Fibroblast of upper back skin (primary cell): ENCODE measurements around the gene CAPN10.

Source experiments
- DNase-seq: peaks from one replicate; pipeline ENCODE4 v3.0.0-alpha.2; 2013

Gene CAPN10

DNA sequence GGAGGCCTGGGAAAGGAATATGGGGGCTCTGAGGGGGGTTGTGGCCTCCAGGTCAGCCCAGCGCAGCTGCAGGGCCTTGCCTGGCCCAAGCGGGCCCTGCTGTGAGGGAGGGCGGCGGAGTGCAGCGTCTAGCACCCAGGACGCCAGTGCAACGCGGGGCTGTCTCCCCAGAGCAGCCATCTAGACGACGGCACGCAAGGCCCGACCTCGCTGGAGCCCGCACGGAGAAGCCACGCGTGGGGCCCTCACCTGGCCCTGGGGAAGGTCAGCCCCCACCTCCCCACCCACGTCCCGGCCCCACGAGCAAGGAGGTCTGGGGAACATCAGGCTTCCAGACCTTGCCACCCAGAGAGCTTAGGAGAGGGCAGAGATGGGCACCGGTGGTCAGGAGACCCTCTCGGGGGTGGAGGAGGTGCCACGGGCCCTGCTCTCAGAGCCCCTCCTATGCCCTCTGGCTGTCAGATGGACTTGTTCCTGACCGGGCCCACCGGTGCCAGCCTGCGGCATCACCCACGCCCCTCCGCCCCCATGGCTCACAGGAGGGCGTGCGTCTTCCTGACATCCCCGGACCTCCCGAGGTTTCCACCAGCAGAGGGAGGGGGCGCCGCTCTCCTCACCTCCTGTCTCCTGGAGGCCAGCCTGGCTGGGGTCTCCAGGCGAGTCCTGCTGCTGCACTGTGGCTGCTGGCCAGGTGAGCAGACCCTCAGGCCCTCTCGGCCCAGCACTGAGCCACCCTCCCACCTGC lies 55.7 kb downstream of the CAPN10 start:
- no peak for DNase-seq

DNA sequence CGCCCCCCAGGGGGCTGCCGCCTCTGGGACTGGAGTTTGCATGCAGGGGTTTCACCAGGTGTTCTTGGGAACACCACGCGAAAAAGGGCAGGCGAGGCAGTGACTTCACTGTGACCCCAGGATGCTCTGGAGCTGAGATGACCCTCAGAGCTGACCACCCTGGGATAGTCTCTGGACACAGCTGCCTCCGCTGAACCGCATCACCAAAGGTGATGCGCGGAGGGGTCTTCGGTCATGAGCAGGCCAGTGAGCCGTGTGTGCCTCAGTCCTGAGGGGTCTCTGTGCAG lies 56.2 kb downstream of the CAPN10 start:
- DNase-seq: no peak

GRCh38 chr2:240643093-240643810 lies 56.7 kb downstream of the CAPN10 start:
- no peak for DNase-seq

DNA sequence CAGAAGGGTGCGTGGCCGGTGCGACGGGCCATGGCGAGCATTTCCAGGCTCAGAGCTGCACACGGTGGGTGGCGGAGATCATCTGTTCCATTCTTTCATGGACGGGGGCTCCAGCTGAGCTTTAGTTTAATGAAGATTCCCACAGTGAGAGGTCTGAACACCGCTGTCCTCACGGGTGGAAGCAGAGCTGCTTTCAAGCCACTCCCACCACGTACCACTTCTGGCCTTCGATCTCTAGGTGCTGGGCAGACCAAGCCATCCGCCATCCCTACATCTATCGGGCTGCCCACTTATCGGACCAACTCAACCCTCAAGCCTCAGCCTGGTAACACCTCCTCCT lies 57.2 kb downstream of the CAPN10 start:
- no peak for DNase-seq

GRCh38 chr2:240644171-240644651 lies 57.7 kb downstream of the CAPN10 start:
- DNase-seq: no peak

DNA sequence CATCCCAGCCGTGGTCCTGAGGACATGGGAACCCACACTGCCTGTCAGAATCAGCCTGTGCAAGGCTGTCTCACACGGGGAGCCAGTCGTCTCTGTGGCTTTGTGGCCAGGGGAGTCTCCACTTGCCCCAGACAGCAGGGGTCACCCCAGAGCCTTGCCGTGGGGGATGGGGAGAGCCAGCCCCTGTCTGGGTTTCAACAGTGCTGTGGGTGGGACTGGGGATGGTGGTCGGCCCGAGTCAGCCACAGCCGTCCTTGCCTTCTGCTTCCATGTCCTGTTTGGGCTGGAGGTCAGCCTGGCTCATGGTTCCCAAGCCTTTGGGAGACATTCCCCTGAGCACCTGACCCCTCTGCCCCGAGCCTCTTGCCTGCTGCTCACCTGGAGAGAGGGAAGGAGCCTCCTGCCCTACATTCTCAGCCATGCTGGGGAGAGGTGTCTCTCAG lies 58.3 kb downstream of the CAPN10 start:
- DNase-seq: no peak

DNA sequence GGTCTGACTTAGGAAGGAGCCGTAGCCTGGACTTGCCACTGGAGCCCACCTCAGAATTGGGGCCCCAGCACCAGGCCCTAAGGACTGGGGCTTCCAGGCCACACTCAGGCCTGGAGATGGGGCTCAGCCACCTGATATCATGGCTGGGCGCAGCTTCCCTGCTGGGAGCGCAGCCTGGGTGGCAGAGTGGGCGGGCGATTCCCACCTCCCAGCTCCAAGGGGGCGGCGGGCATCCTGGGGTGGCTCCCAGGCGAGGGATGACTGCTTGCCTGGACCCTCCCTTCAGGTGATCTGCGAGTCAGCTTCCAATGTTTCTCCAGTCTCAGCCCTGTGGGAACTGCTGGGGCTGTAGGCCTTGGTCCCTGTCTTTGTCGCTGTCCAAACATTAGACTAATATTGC lies 58.8 kb downstream of the CAPN10 start:
- DNase-seq: no peak

DNA sequence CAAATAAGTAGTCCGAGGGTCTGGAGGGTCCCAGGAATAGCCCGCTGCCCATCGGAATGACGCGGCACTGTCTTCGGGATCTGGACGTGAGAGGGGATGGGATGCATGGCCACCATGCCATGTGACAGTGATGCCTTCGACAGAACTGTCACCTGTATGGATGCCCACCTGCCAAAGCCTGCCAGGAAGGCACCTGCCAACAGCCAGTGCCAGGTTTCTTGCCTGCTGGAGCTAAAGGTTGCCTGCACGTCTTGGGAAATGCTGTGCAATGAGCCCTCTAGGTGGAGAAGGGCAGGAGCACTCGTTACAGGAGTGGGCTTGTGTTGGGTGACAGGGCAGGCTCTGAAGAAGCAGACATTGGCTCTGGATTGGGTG lies 59.3 kb downstream of the CAPN10 start:
- no peak for DNase-seq

DNA sequence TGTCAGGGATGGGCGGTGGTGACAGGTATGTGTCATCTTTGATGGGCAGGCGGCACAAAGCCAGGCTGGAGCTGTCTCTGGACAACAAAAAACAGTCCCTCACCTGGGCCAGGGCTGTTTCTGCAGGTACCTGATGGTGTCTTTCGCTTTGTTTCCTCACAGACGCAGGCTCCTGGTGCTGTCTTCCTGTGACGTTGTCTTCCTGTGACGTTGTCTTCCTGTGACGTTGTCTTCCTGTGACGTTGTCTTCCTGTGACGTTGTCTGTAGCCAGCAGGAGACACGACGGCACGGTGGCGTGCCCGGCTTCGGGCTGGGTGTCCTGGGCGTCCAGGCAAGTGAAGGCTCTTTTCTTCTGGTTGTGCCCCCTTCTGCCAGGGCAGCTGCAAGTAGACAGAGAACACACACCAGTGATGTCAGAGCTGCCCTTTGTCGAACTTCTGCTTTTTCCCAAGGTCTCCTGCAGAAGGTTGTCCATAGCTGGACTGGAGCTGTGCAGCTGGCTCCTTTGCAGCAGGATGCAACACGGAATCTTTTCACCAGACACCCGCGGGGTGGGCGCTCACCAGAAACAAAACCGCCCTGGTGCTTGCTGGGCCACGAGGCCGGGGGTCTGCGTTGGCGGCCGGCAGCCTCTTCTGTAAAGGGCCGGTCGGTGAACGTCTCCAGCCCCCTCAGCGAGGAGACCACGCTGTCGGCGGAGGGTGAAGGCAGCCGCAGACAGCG lies 59.8 kb downstream of the CAPN10 start:
- no peak for DNase-seq

- no peak for DNase-seq
Observed at GRCh38 chr2:240646900-240647502, 60.5 kb downstream of the CAPN10 start.

DNA sequence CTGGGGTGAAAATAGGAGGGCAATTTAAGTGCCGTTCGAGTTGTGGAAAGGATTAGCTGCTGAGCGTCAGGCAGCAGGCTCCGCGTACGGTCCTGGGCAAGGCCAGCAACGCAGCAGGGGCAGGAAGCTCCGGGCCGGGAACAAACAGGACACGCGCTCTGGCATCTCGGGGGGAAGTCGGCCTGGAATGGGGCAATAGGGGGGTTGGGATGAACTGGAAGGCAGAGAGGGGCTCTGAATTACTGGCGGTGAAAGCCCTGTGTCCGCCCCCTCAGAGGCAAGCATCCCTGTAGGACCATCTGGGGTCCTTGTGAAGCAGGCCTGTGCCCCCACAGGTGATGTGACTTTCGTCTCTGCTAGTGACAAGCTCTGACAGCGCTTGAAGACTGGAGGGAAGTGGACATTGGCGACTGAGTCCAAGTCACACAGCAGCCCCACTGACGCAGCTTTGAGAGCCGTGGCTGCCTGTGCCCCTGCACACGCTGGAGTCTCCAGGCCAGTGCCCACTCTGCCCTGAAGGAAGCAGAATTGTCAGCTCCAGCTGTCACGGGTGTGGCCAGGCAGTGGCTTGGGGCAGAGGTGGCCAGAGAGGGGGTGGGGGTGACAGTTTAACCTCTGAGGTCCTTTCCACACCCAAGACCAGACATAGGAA lies 61.1 kb downstream of the CAPN10 start:
- no peak for DNase-seq

GRCh38 chr2:240648155-240648649 lies 61.7 kb downstream of the CAPN10 start:
- DNase-seq: no peak
